ENCODE measurements around the gene ERCC6L2. TPM values are rescaled to one million over a fixed set of nuclear protein-coding genes. Genes with fewer than 3 reads are reported as not detected.

ERCC6L2 gene
- total and polyA plus RNA-seq, 2 donors (not counting 1 experiment from before 2014, with no cell fraction given) = 10.1 to 52.0 TPM

DNA sequence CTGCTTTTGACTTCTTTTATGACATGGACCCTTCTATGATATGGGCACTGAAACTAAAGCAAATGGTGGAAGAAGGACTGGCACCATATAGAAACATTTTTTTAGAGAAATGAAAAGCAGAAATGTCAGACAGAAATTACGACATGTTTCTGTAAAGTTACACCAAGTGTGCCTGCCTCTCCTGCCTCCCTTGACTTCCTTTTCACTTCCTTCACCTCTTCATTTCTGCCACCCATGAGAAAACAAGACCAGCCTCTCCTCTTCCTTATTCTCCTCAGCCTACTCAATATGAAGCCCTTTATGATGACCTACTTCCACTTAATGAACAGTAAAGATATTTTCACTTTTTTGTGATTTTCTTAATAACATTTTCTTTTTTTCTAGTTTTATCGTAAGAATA, 44.5 kb downstream of the ERCC6L2 start:
- H3K79me2 ChIP-seq (ENCODE audit: control insufficient read depth, insufficient read depth, low read length) = no peaks in the 10 kb centered on the region
- DNase-seq (no peak), ATAC-seq (ENCODE audit: low read depth) (no peak)
- H3K4me2 ChIP-seq (replicated peaks; ENCODE audit: low read depth, low read length, poor library complexity, severe bottlenecking) = no peak overlapping the region
- H2AFZ ChIP-seq (ENCODE audit: insufficient read depth, low read depth, low read length, poor library complexity, severe bottlenecking) = no peak overlapping the region
- no peak overlapping the region for H3K4me3 ChIP-seq (ENCODE audit: control extremely low read depth in 1 of 5, extremely low read depth in 1 of 5, insufficient read depth in 1 of 5, low read depth in 2 of 5, low read length in 4 of 5)
- intact Hi-C loops (cut with micrococcal nuclease) = no loop called here
- no peaks in the 10 kb centered on the region for H3K27me3 ChIP-seq (replicated peaks in 1 of 4; ENCODE audit: control extremely low read depth in 1 of 4, control insufficient read depth in 3 of 4, insufficient read depth in 4 of 4, low read length in 3 of 4)
- no peak overlapping the region for H3K9ac ChIP-seq (ENCODE audit: low read length)
- no peaks in the 10 kb centered on the region for H4K20me1 ChIP-seq (ENCODE audit: control insufficient read depth, insufficient read depth, low read length, poor library complexity, severe bottlenecking)
- no peaks in the 10 kb centered on the region for H3K27me3 Mint-ChIP-seq
- no peak overlapping the region for H3K27ac ChIP-seq (ENCODE audit: low read length in 2 of 2)
- H3K9me3 Mint-ChIP-seq (ENCODE audit: insufficient read depth) = no peaks in the 10 kb centered on the region
- TF ChIP-seq, protein P1, sequence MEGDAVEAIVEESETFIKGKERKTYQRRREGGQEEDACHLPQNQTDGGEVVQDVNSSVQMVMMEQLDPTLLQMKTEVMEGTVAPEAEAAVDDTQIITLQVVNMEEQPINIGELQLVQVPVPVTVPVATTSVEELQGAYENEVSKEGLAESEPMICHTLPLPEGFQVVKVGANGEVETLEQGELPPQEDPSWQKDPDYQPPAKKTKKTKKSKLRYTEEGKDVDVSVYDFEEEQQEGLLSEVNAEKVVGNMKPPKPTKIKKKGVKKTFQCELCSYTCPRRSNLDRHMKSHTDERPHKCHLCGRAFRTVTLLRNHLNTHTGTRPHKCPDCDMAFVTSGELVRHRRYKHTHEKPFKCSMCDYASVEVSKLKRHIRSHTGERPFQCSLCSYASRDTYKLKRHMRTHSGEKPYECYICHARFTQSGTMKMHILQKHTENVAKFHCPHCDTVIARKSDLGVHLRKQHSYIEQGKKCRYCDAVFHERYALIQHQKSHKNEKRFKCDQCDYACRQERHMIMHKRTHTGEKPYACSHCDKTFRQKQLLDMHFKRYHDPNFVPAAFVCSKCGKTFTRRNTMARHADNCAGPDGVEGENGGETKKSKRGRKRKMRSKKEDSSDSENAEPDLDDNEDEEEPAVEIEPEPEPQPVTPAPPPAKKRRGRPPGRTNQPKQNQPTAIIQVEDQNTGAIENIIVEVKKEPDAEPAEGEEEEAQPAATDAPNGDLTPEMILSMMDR (IDR thresholded peaks at IDR 0.05) = no peak
- no peak for TF ChIP-seq EZH2 (IDR thresholded peaks at IDR 0.05; ENCODE audit: borderline replicate concordance, insufficient read depth, low read depth, low read length, poor library complexity, severe bottlenecking)
- POLR2A ChIA-PET = no interaction called here
- H3K4me1 Mint-ChIP-seq = peaks cover 4% of the 10 kb centered on the region
- CTCF ChIA-PET = no interaction called here
- H3K27ac Mint-ChIP-seq = no peak overlapping the region
- H3K4me1 ChIP-seq (ENCODE audit: control insufficient read depth in 2 of 2, insufficient read depth in 2 of 2, low read length in 2 of 2) = no peaks in the 10 kb centered on the region
- no peak overlapping the region for H3K4me3 Mint-ChIP-seq
- peaks cover 6 to 27% of the 10 kb centered on the region in 2 experiments for H3K36me3 ChIP-seq (replicated peaks in 1 of 2; ENCODE audit: control extremely low read depth in 1 of 2, control insufficient read depth in 1 of 2, extremely low read depth in 1 of 2, insufficient read depth in 2 of 2, low read length in 1 of 2)
- no peaks in the 10 kb centered on the region for H3K9me3 ChIP-seq (ENCODE audit: control extremely low read depth in 1 of 3, control insufficient read depth in 2 of 3, insufficient read depth in 1 of 3, low read length in 2 of 3)
- WGBS (ENCODE audit: insufficient coverage) = 10% methylated on average over 1 of the region's 2 CpGs

DNA sequence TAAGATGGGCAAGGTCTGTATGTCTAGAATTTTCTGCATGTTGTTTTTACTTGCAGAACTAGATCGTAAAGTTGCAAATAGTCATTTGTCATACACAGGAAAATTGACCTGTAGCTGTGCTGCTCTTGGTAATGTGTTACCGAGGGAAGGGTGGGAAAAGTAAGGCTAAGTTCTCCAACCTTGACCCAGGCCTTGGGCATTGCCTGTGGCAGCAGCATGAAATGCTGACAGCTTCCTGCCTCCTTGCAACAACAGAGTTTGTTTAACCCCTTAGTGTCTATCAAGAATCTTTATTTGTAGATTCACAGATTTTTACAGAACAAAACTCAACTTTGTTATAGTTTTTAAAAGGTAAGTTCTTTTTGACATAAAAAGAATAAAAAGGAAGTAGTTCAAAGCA, 48.3 kb downstream of the ERCC6L2 start:
- H3K4me1 ChIP-seq (ENCODE audit: control insufficient read depth in 2 of 2, insufficient read depth in 2 of 2, low read length in 2 of 2) = no peaks in the 10 kb centered on the region
- no peaks in the 10 kb centered on the region for H4K20me1 ChIP-seq (ENCODE audit: control insufficient read depth, insufficient read depth, low read length, poor library complexity, severe bottlenecking)
- POLR2A ChIA-PET = no interaction called here
- H3K27ac Mint-ChIP-seq = no peak overlapping the region
- H3K4me3 Mint-ChIP-seq = no peak overlapping the region
- no peak overlapping the region for H3K4me3 ChIP-seq (ENCODE audit: control extremely low read depth in 1 of 5, extremely low read depth in 1 of 5, insufficient read depth in 1 of 5, low read depth in 2 of 5, low read length in 4 of 5)
- peaks cover 16 to 24% of the 10 kb centered on the region in 2 experiments for H3K36me3 ChIP-seq (replicated peaks in 1 of 2; ENCODE audit: control extremely low read depth in 1 of 2, control insufficient read depth in 1 of 2, extremely low read depth in 1 of 2, insufficient read depth in 2 of 2, low read length in 1 of 2)
- no peak overlapping the region for H3K4me2 ChIP-seq (replicated peaks; ENCODE audit: low read depth, low read length, poor library complexity, severe bottlenecking)
- no peaks in the 10 kb centered on the region for H3K9me3 Mint-ChIP-seq (ENCODE audit: insufficient read depth)
- H3K27ac ChIP-seq (ENCODE audit: low read length in 2 of 2) = no peak overlapping the region
- ATAC-seq (ENCODE audit: low read depth) = no peak
- no peaks in the 10 kb centered on the region for H3K27me3 Mint-ChIP-seq
- TF ChIP-seq EZH2 (IDR thresholded peaks at IDR 0.05; ENCODE audit: borderline replicate concordance, insufficient read depth, low read depth, low read length, poor library complexity, severe bottlenecking) = no peak
- TF ChIP-seq, protein P1 (IDR thresholded peaks at IDR 0.05) = no peak
- H3K4me1 Mint-ChIP-seq = peaks cover 4% of the 10 kb centered on the region
- CTCF ChIA-PET = interaction anchor here (0.6 kb wide), 1 partner anchor 1692 kb away, joined by 5 read pairs; no protein-coding TSS in a partner anchor
- H3K9ac ChIP-seq (ENCODE audit: low read length) = no peak overlapping the region
- intact Hi-C loops (cut with micrococcal nuclease) = no loop called here
- no peaks in the 10 kb centered on the region for H3K79me2 ChIP-seq (ENCODE audit: control insufficient read depth, insufficient read depth, low read length)
- no peak overlapping the region for H2AFZ ChIP-seq (ENCODE audit: insufficient read depth, low read depth, low read length, poor library complexity, severe bottlenecking)
- no peaks in the 10 kb centered on the region for H3K9me3 ChIP-seq (ENCODE audit: control extremely low read depth in 1 of 3, control insufficient read depth in 2 of 3, insufficient read depth in 1 of 3, low read length in 2 of 3)
- H3K27me3 ChIP-seq (replicated peaks in 1 of 4; ENCODE audit: control extremely low read depth in 1 of 4, control insufficient read depth in 3 of 4, insufficient read depth in 4 of 4, low read length in 3 of 4) = no peaks in the 10 kb centered on the region
- WGBS (ENCODE audit: insufficient coverage) = 100% methylated on average over 2 of the region's 2 CpGs
- no peak for DNase-seq

All from B cell (primary cell).